NCI-H345 (cell line): Measurements from ENCODE around the gene SMIM41.

ENCODE experiments used
- DNase-seq: peaks from one replicate; lab custom pipeline; 2025; lab: John Stamatoyannopoulos, UW

The SMIM41 gene

DNA sequence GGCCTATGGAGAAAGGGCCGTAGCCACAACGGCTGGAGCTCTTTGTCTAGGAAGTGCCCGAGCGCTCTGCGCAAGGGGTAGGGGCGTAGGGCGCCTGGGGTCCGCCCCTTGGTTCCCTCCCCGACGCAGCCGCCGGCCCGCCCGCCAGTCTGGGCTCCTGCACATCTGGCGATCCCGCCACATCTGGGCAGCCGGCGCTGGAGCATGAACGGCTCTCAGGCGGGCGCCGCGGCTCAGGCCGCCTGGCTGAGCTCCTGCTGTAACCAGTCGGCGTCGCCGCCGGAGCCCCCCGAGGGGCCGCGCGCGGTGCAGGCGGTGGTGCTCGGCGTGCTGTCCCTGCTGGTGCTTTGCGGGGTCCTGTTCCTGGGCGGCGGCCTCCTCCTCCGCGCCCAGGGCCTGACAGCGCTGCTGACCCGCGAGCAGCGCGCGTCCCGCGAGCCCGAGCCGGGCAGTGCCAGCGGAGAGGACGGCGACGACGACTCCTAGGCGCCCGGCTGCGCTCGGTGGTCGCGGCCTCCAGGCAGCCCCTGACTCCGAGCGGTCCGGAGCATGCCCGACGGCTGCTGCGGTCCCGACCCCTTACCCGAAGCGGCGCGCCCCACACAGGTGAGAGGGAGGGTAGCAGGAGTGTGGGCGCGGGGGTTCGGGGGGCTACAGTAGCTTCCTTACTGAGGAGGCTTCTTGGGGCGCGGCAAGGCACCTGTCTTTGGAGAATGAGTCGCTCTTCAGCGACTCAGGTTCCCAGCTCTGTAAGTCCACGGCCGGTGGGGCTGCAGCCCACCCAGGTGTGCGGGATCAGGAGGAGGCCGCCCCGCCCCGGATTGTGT lies at the start of gene SMIM41:
SMIM41 (plus strand) TSS at position 129 of the 827 bp plus-strand sequence; CDS start at position 205, 76 bp downstream.
- DNase-seq, result no peak

DNA sequence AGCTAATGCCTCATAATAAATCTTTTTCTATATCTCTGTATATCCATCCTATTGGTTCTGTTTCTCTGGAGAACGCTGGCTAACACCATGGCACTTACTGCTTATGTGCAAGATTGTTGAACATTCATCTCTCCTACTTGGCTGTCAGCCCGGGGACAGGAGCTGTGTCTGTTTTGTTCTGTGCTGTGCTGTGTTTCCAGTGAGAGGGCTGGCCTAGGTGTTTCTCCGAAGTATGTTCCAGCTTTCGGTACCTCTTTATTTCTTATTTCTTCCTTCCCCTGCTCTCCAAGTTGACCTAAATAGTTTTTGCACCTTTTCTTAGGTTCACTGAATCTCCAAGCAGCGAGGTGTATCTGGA lies 47.1 kb upstream of the SMIM41 start:
- peak; percentile 18 for DNase-seq

DNA sequence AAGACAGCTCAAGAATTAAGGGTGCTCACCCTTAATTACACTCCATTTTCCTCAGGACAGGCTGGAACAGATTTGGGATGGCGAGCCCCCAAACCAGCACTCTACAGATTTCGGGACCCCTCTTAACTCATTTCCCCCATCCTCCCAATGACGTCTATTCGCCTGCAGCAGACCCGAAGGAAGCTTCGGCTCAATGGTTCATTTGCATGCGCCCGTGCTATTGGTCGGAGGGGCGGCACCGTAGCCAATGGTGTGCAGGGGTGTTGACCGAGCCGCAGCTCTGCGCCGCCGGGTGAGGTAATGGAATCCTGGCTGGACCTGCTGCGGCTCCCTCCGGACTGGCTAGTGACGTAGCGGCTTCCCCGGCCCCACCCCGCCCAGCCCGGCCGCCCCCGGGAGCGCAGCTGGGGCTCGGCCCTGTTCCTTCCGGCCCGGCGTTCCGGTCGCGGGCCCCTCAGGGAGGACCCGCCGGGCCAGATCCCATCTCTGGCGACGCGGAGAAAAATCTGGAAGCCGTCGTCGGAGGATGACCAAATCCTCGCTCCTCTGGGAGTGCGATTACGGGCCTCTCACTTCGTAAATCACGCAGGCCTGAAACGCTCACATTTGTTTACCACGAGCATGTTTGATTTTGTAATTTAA lies 46.6 kb upstream of the SMIM41 start:
- peak; percentile 95 for DNase-seq

DNA sequence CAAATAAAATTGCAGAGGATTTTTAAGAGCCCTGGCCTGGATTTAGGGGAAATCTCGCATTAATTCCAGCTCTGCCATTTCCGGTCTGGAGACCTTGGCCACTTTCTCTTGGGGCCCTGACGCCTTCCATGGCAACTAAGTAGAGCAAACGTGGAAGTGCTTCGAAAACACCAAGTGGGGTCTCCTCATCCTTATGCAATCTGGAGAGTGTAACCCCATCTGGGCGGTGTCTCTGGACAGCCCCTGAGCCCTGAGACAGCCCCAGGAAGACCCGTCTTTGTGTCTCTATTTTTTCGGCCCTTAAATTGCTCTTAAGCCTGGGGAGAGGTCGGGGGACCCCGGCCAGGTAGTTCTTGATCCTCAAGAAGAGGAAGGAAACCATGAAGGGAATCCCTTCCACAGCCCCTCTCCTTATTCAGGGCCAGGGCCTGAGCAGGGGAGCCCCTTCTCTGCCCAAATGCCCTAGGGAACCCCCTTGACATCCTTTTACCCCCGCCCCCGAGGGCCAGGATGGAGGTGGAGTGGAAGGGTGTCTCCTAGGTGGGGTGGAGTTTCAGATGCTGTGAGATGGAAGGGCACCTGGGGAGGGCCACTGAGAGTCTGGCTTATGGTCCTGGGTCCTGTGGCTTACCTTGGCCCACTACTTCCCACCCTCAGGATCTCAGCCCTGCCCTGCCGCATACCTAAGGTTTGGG lies 45.9 kb upstream of the SMIM41 start:
- DNase-seq, result no peak

DNA sequence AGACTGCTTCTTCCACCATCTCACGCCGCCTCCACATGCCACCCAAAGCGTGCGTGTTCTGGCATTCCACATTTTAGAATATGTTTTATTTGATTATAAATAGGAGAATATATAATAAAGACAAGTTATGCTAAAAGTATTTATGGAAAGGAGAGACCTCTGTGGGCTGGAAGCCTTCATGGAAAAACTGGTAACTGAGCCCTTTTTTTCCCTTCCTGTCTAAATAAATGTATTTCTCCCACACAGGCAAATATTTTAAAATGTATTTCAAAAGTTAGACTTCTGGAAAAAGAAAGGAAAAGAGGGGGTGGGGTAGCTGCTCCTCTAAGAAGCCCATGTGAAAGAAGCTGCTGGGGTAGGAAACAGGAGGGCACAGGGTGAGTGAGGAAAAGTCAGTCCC lies 44.3 kb upstream of the SMIM41 start:
- no peak for DNase-seq

DNA sequence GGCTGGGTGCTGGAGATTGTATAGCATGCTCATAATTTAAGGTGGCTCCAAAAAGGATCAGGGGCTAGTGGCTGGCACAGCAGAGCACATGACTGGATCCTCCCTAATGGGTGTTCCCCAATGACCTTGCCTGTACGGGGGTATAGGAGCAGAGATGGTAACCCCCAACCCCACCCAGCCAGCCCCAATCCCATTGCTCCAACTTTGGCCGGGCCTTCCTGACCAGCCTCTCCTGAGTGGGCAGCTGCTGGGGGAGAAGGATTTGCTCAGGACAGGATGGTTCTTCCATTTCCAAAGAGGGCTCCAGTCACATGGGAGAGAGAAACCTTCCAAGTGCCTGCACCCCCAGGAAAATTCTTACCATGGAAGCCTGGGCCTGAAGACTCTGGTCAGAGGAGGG lies 43.6 kb upstream of the SMIM41 start:
- no peak for DNase-seq

DNA sequence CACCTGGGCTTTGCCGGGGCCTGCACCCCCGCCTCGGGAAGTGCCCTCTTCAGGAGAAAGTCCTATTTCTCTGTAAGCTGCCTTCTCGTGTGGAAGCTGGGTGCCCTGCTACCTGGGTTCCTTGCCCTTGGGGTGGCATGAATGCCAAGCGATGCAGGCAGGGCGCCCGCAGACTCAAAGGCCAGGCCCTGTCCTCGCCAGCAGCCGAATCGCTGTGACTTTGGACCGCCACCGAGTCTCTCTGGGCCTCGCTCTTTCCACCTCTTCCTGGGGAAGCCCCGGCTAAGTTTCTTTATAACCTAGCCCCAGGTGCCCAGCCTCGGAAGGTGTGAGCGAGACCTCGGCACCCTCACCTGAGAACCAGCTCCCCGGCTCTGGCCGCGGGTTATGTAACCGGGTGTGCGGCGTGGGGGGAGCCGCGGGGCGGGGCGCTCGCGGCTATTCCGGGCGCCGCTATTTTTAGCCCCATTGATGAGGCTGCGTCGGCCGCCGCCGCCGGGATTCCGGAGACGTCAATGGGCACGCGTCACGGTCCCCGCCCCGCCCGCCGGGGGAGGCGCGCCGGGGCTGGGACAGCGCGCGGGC lies 42.8 kb upstream of the SMIM41 start:
- peak; percentile 77 for DNase-seq

DNA sequence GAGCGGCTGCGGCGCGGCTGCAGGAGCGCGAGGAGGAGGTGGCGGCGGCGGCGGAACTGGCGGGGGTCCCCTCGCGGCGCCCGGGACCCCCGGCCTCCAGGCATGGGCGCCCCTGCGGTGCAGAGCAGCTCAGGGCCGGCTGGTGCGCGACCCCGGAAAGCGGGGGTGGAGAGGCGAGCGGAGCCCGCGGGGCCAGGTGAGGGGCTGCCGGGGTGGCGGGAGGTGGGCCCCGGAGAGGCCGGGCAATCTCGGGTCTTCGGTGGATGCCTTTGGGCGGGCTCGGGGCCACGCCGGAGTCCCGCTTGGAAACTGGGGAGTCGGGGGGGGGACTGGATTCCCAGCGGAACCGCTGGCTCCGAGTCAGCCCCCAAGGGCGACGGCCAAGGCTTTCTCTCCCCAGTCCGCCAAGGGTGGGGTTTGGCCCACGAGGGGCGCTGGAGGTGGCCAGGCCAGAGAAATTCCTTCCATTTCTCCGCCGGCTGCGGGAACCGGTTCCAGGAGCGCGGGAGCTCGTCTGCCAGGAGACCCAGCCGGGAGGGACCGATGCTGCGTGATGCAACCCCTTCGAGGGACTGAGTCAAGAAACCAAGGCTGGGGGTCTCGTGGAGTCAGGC lies 42.1 kb upstream of the SMIM41 start:
- DNase-seq, result peak; percentile 14

DNA sequence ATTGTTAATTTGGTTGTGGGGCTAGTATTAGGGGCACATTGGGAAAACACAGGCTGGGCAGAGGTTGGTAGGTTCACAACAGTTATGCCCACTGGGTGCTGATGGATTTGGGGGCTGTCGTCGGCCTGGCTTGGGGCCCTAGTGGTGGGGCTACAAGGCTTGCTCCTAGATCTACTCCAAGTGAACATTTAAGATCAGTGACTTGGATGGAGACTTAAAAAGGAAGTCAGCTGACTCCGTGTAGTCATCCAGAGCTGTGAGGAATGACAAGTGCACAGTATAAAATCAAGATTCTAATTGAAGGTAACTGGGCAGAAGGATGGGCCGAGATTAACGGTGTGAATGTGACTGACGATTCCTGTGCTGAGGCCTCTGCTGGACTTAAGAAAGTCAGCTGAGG lies 41.1 kb upstream of the SMIM41 start:
- no peak for DNase-seq

DNA sequence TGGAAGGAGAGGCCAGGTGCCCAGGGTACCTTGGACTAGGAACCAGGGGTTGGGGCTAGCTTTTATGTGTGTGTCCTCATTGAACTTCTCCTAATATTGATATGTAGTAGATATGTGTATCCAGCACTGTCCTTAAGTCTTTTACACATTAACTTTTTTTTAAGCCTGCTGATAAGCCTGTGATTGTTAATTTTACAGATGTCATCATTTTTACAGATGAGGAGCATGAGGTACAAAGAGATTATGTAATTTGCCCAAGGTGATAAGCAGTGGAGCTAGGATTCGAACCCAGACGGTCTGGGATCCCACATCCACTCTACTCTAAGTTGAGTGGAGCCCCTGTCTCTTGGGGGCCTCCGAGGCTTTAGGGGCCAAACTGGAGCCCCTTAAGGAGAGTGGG lies 38.5 kb upstream of the SMIM41 start:
- DNase-seq, result no peak

DNA sequence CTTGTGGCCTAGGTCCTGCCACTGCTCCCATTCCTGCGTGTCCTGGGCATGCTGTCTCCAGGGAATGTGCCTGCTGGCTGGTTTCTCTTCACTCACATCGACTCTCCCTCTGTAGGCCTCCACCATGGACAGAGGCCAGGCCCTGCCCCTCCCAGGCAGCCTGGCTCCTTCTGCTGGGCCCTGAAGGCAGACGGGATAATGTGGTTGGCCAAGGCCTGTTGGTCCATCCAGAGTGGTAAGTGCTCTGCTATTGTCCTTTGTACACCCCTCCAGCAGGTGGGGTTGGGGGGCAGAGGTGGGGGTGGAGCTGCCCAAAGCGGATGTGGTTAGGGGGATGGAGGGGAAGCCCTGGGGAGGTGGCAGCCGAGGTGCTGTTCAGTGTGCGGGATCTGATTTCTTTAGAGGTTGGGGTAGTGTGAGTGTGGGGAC lies 37.8 kb upstream of the SMIM41 start:
- no peak for DNase-seq

DNA sequence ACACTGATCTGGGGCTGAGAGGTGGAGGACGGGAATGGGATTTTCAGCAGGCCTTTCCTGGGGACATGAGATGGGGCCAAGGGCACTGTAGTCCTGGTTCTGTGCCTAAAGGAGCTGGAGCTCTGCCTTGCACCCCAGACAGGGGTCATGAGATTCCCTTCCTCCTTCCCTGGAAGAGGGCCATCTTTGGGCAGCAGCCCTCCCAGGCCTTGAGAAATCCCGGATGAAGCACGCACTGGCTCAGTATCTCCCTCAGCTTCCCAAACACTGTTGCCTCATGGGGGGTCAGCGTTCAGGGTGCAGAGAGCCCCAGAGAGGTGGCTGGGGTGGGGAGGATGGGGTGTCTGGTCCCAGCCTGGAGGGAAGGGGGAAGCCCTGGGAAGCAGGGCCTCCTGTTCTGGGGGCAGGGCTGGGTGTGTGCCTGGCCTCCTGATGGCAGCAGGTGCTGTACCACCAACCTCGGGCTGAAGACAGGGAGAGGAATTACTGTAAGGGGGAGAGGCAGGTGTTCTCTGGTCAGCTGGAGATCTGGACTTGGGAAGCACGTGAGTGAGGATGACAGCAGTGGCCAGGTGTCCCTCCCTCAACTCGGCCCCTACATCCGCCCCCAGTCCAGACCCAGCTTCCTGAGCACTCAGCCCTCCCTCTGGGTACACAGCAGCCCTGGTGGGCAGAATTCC lies 36.7 kb upstream of the SMIM41 start:
- no peak for DNase-seq

DNA sequence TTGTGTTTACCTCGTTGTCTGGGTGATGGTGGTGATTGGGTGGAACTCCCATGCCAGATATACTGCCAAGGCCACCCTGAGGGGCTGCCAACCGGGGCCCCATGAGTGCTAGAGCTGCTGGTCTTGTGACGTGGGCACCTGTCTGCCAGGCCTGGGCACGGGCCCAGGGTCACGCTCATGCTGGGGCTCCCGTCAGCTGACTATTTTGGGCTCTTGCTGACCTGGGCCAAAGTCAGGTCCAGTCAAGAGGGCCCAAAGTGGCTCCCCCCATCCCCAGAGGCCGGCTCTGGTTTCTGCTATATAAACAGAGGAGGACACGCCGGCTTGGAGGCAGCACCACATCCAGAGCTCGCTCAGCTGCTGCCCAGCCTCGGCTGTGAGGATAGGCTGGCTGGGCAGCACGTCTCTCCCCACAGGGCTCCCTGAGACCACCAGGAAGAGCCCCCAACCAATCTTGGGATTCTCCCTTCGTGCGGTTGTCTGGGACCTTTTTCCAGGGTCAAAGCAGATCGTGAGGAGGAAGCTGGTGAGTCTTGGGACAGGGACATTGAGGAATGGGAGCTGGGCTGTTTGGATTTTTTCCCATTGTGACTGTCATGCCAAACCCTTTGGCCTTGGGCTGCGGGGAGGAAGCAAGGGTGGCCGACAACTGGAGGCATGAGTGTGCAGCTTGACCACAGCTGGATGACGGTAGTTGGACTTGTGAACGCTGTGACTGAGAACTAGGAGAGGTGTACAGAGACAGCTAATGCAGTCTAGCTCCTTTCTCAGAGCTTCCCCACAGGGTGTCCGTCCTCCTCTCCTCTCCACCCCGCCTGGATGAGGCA lies 35.9 kb upstream of the SMIM41 start:
- DNase-seq, result no peak

DNA sequence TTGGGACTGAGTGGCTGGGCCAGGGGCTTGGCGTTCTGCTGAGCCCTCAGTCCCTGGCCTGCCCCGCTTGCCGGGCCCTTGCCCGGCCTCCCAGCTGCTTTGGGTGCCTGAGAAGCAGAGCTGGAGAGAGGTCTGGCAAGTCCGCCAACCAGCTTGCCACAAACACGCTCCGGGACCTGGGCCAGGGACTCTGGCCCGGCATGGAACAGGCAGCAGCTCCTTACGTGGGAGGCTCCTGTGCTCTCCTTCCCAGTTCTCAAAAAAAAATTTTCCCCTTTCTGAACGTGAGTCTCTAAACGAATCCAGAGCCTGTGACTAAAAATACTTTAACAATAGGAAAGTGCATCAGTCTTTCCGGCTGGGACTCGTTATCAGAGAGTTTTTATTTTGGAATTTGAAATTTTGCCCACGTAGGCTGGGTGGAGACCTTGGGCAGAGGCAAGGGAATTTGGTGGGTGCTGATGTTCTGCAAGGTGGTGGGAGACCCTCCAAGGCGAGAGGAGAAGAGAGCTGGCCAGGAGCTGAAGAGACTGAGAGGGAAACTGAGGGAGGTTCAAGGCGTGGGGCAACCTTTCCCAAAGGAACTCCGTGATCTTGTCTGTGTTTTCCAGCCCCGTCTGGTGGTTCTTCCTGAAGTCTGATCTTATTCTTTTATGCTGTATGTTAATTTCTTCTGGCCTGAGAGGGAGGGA lies 35.1 kb upstream of the SMIM41 start:
- DNase-seq, result no peak

DNA sequence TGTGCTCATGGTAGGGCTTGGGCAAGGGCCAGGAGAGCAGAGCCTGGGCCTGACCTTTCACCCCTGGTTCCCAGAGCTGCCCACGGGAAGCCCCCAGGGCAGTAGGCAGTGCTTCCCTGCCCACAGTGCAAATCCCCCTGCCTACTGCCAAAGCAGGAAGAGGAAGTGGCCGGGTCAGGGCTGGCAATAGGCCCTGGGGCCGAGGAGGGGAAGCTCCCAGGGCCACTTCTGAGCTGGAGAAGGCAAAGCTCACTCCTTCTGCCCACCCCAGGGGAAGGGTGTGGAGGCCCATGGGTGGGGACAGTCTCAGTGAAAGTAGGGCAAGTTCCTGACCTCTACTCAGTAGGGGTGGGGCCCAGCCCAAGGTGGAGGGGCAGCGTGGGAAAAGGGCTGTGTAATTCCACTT lies 33.7 kb upstream of the SMIM41 start:
- DNase-seq, result no peak

DNA sequence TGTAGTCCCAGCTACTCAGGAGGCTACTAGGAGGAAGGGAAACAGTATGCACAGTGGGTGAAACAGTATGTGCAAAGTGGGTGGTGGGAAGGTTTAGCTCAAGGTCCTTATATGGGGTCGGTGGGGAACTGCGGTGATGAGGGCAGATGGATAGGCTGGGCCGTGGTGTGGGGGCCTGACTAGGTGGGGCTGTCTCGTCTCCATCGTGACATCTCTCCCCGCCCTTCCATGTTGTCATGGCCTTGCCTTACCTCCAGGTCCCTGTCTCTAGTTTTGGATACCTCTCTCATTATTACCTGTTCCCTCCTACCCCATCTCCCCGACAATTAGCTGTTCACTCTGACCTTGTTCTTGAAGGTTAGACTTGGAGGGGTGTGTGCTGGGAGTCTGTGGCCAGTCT lies 32.6 kb upstream of the SMIM41 start:
- DNase-seq, result no peak

DNA sequence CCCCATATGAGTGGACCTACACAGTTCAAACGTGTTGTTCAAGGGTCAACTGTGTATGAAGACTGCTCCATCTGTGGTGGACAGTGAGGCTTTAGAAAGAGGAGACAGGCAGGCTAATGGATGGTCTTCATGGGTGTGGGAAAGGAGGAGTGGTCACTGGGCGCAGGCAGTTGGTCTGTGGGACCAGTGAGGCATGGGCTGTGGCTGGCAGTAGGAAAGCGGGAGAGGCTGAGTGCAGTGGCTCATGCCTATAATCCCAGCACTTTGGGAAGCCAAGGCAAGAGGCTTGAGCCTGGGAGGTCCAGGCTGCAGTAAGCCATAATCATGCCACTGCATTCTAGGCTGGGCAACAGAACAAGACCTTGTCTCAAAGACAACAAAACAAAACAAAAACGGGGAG lies 30.2 kb upstream of the SMIM41 start:
- no peak for DNase-seq

DNA sequence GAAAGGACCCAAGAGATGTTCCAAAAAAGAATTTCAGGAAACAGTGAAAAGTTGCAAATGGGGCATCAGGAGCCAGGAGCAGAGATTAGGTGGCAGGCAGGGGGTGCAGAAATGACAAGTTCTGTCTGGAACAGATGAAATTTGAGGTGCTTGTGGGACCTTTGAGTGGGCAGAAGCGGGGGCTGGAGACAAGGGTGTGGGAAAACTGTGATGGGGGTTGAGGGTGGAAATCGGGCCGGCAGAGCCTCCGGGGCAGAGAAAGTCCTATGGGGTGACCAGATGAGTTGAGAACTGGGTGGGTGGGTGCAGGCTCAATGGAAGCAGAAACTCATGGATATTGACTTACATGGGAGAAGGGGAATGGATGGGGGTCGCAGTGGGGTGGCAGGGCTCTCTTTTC lies 29.8 kb upstream of the SMIM41 start:
- no peak for DNase-seq

DNA sequence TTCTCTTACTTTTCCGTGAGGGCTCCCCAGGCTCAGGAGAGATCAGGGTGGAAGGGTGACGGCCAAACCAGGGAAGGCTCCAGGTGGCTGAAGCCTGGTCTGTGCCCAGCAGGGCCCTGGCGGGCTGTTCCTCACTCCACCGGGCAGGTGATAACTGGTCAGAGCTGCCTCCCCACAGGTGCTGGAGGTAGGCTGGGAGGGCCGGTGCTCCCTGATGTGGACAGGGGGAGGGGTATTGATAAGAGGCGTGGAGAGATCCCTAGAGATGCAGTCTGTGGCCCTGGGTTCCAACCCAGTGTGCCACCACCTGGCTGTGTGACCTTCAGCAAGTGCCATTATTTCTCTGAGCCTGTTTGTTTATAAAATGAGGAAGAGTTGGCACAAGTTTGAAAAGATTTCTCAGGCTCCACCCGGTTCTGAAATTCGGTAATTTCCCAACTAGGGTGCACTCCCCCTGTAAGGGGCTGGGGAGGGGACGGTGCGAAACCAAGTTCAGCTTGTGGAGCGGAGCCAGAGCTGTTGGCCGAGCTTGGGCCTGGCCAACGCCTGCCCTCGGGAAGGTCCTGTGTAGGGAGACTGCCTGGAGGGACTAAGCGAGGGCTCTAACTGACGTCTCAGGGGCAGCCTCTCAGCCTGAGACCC lies 29.3 kb upstream of the SMIM41 start:
- no peak for DNase-seq
